CD4-positive, alpha-beta memory T cell (primary cell): ENCODE results near the gene SEC24D. TPM values are rescaled to one million over a fixed set of nuclear protein-coding genes. Genes with fewer than 3 reads are reported as not detected.
"Not testable (repeated sequence)": the region's sequence is repeated elsewhere in the genome, so short reads cannot be mapped to it uniquely, and the experiment has no call there.

ENCODE experiments used
- CTCF ChIA-PET: fragments of 350-600 bp; sonication (Branson Sonifier 250); formaldehyde crosslinking; loops from one replicate; lab custom pipeline; 2021; ENCODE audit warnings: inconsistent platforms; ENCODE audit not compliant: partially characterized antibody; lab: Charles Lee
- POLR2A ChIA-PET: fragments of 350-600 bp; sonication (Branson Sonifier 250); formaldehyde crosslinking; loops from one replicate; lab custom pipeline; 2021; ENCODE audit not compliant: partially characterized antibody; lab: Charles Lee
- DNase-seq, 5 donors: peaks; one replicate each; pipeline versions ENCODE4 v3.0.0 to v3.0.0-alpha.2; 2020 to 2022; ENCODE audit warnings: mixed read lengths in 1 of 5
- H3K27ac ChIP-seq: one replicate; pipeline ENCODE4 v1.7.0; 2013; ENCODE audit warnings: low read depth, low read length
- H3K27me3 ChIP-seq: 2 replicates; pipeline ENCODE4 v1.7.0; 2013; ENCODE audit warnings: mild to moderate bottlenecking, low read length, moderate library complexity; ENCODE audit not compliant: insufficient read depth
- H3K36me3 ChIP-seq: 2 replicates; pipeline ENCODE4 v1.7.0; 2013; ENCODE audit warnings: mild to moderate bottlenecking, low read length, moderate library complexity; ENCODE audit not compliant: insufficient read depth
- H3K4me1 ChIP-seq: 2 replicates; pipeline ENCODE4 v1.7.0; 2013; ENCODE audit warnings: mild to moderate bottlenecking, low read length, moderate library complexity; ENCODE audit not compliant: insufficient read depth
- H3K4me3 ChIP-seq, 2 donors: one replicate each; pipeline ENCODE4 v1.7.0; 2013; ENCODE audit warnings: low read length in 2 of 2, mild to moderate bottlenecking in 1 of 2
- H3K9me3 ChIP-seq, 2 donors: one replicate each; pipeline ENCODE4 v1.7.0; 2013; ENCODE audit warnings: low read length in 2 of 2, control low read depth in 1 of 2; ENCODE audit not compliant: control insufficient read depth in 1 of 2
- H3K27ac Mint-ChIP-seq, 7 donors: one replicate each; pipeline ENCODE4 v1.8.0; 2020 to 2021; ENCODE audit warnings: mixed read lengths in 7 of 7, mild to moderate bottlenecking in 6 of 7, inconsistent platforms in 3 of 7, moderate library complexity in 3 of 7
- H3K27me3 Mint-ChIP-seq, 2 donors: one replicate each; pipeline ENCODE4 v1.8.0; 2020 to 2021; ENCODE audit warnings: mixed read lengths in 2 of 2
- H3K36me3 Mint-ChIP-seq, 2 donors: one replicate each; pipeline ENCODE4 v1.8.0; 2020 to 2021; ENCODE audit warnings: mixed read lengths in 2 of 2, inconsistent platforms in 1 of 2, mild to moderate bottlenecking in 1 of 2
- H3K4me1 Mint-ChIP-seq, 4 donors: one replicate each; pipeline ENCODE4 v1.8.0; 2020 to 2021; ENCODE audit warnings: mixed read lengths in 4 of 4, mild to moderate bottlenecking in 1 of 4
- H3K4me3 Mint-ChIP-seq, 8 donors: one replicate each; pipeline ENCODE4 v1.8.0; 2020 to 2021; ENCODE audit warnings: mixed read lengths in 8 of 8, mild to moderate bottlenecking in 7 of 8, moderate library complexity in 6 of 8, inconsistent platforms in 3 of 8
- H3K9me3 Mint-ChIP-seq, 8 donors: one replicate each; pipeline ENCODE4 v1.8.0; 2020 to 2021; ENCODE audit warnings: mixed read lengths in 8 of 8, mild to moderate bottlenecking in 5 of 8, inconsistent platforms in 3 of 8, moderate library complexity in 1 of 8
- intact Hi-C: fragments of 100-400 bp; cut with micrococcal nuclease; formaldehyde crosslinking; loops from one replicate; pipeline ENCODE4 v1.15.1; 2023
- polyA plus RNA-seq, 2 donors: library from polyadenylated mRNA; unstranded; fragments of 300-500 nt; fragmentation: Illumina TruSeq; gene quantifications; one replicate each; pipeline ENCODE4 v1.2.3, GENCODE V29; 2021
- total RNA-seq, 2 experiments: library from RNA; stranded (reverse); gene quantifications; one replicate each; pipeline ENCODE4 v1.2.3, GENCODE V29; 2021

Gene SEC24D, protein sequence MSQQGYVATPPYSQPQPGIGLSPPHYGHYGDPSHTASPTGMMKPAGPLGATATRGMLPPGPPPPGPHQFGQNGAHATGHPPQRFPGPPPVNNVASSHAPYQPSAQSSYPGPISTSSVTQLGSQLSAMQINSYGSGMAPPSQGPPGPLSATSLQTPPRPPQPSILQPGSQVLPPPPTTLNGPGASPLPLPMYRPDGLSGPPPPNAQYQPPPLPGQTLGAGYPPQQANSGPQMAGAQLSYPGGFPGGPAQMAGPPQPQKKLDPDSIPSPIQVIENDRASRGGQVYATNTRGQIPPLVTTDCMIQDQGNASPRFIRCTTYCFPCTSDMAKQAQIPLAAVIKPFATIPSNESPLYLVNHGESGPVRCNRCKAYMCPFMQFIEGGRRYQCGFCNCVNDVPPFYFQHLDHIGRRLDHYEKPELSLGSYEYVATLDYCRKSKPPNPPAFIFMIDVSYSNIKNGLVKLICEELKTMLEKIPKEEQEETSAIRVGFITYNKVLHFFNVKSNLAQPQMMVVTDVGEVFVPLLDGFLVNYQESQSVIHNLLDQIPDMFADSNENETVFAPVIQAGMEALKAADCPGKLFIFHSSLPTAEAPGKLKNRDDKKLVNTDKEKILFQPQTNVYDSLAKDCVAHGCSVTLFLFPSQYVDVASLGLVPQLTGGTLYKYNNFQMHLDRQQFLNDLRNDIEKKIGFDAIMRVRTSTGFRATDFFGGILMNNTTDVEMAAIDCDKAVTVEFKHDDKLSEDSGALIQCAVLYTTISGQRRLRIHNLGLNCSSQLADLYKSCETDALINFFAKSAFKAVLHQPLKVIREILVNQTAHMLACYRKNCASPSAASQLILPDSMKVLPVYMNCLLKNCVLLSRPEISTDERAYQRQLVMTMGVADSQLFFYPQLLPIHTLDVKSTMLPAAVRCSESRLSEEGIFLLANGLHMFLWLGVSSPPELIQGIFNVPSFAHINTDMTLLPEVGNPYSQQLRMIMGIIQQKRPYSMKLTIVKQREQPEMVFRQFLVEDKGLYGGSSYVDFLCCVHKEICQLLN
- total RNA-seq (10 to 100 TPM; 34.5 to 36.8 TPM), polyA plus RNA-seq (10 to 100 TPM; 16.1 to 25.9 TPM)

GRCh38 chr4:118835571-118836300, at the start of gene SEC24D:
TSS of gene SEC24D (minus strand) at chr4:118836126. CDS start at chr4:118833696, 2,430 bp downstream.
- peak within 1 kb of the TSS; percentile 71 to 84 for H3K4me3 ChIP-seq
- ChIA-PET POLR2A (interaction anchor here (1.0 to 2.3 kb wide), 4 partner anchors 11 to 377 kb away, joined by 3 to 27 read pairs (median 6); partner anchors contain the start of gene USP53), CTCF (interaction anchor here (1.0 to 2.0 kb wide), 4 partner anchors 14 to 151 kb away, joined by 3 to 6 read pairs (median 5); partner anchors contain the start of gene METTL14)
- H3K9me3 ChIP-seq = no peaks in the 10 kb centered on the region
- H3K27me3 Mint-ChIP-seq = no peaks in the 10 kb centered on the region
- peaks cover 23% of the 10 kb centered on the region for H3K4me1 ChIP-seq
- H3K36me3 ChIP-seq = peaks cover 7% of the 10 kb centered on the region
- peak within 1 kb of the TSS; percentile 99 to 100 (median 100) for H3K4me3 Mint-ChIP-seq
- peak within 1 kb of the TSS; percentile 77 for H3K27ac ChIP-seq
- no peaks in the 10 kb centered on the region for H3K27me3 ChIP-seq
- H3K36me3 Mint-ChIP-seq = peaks cover 17 to 30% of the 10 kb centered on the region in 2 donors
- H3K9me3 Mint-ChIP-seq = peaks cover 0 to 2% (median 0%) of the 10 kb centered on the region in 8 donors
- intact Hi-C loops = loop anchor here (1.0 to 10.0 kb wide), 4 partner anchors 15 to 619 kb away; partner anchors contain the start of genes METTL14 and USP53
- peak within 1 kb of the TSS; percentile 95 to 100 (median 99) for H3K27ac Mint-ChIP-seq
- peaks cover 20 to 36% (median 30%) of the 10 kb centered on the region in 4 donors for H3K4me1 Mint-ChIP-seq
- peak; percentile 79 to 86 (median 84) for DNase-seq

DNA sequence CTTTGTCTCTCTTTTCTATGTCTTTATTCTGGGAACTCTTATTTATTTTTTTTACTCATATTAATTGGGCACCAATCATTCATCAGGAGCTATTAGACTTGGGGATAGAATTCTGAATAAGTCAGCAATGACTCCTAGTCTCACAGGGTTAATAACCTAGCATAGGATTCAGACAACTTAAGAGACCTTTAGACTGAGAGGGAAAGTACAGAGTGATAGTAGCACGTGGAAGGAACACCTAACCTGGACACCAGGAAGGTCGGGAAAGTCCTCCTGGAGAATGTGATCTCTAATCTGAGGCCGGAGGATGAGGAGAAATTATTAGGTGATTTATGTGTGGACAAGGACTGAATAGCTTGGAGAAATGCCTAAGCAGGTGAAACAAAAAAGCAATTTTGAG, 48.8 kb upstream of the SEC24D start:
- H3K27ac Mint-ChIP-seq = no peak overlapping the region
- DNase-seq = no peak
- peaks cover 14 to 16% of the 10 kb centered on the region in 2 donors for H3K27me3 Mint-ChIP-seq
- Histone ChIP-seq H3K4me1 (peaks cover 15% of the 10 kb centered on the region), H3K9me3 (no peaks in the 10 kb centered on the region), H3K27ac (no peak overlapping the region), H3K4me3 (no peak overlapping the region), H3K36me3 (no peaks in the 10 kb centered on the region), H3K27me3 (peaks cover 5% of the 10 kb centered on the region)
- H3K9me3 Mint-ChIP-seq = peaks cover 0 to 5% (median 0%) of the 10 kb centered on the region in 8 donors
- H3K36me3 Mint-ChIP-seq = no peaks in the 10 kb centered on the region
- CTCF ChIA-PET = interaction anchor here (0.6 to 1.3 kb wide), 3 partner anchors 11 to 136 kb away, joined by 3 to 4 read pairs (median 3); no protein-coding TSS in a partner anchor
- no peak overlapping the region for H3K4me3 Mint-ChIP-seq
- intact Hi-C loops = no loop called here
- POLR2A ChIA-PET = no interaction called here
- peaks cover 9 to 10% (median 10%) of the 10 kb centered on the region in 4 donors for H3K4me1 Mint-ChIP-seq

DNA sequence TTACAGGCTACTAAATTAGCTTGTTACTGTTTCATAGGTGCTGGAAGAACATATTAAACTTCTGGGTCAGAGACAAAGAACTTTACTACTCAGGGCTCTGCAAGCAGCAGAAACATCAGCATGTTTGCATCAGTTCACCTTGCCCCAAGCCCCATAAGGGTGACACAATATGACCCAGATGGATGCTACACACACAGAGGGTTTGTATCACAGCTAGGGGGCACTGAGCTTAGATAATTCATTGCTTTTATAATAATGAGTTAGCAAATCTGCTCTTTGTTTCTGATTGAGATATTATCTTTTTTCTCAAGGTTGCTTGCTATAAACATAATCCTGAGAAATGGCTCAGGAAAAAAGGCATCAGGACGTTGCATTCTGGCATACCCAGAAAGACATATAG, 47.9 kb upstream of the SEC24D start:
- CTCF ChIA-PET = interaction anchor here (1.1 to 1.3 kb wide), 3 partner anchors 8 to 112 kb away, joined by 3 to 4 read pairs (median 3); no protein-coding TSS in a partner anchor
- POLR2A ChIA-PET = no interaction called here
- Histone ChIP-seq H3K27me3 (peaks cover 1% of the 10 kb centered on the region), H3K9me3 (no peaks in the 10 kb centered on the region), H3K4me3 (no peak overlapping the region), H3K27ac (no peak overlapping the region), H3K4me1 (peaks cover 9% of the 10 kb centered on the region), H3K36me3 (no peaks in the 10 kb centered on the region)
- no peak for DNase-seq
- H3K36me3 Mint-ChIP-seq = peaks cover 0 to 1% of the 10 kb centered on the region in 2 donors
- H3K4me3 Mint-ChIP-seq = no peak overlapping the region
- intact Hi-C loops = no loop called here
- H3K4me1 Mint-ChIP-seq = peaks cover 4 to 5% (median 5%) of the 10 kb centered on the region in 4 donors
- H3K9me3 Mint-ChIP-seq = peaks cover 0 to 7% (median under 1%) of the 10 kb centered on the region in 8 donors
- peaks cover 10 to 12% of the 10 kb centered on the region in 2 donors for H3K27me3 Mint-ChIP-seq
- H3K27ac Mint-ChIP-seq = no peak overlapping the region

- Histone ChIP-seq H3K4me3 (no peak overlapping the region), H3K36me3 (no peaks in the 10 kb centered on the region), H3K27ac (no peak overlapping the region), H3K9me3 (no peaks in the 10 kb centered on the region), H3K27me3 (no peaks in the 10 kb centered on the region), H3K4me1 (no peaks in the 10 kb centered on the region)
- intact Hi-C loops = no loop called here
- H3K9me3 Mint-ChIP-seq = peaks cover 0 to 14% (median 5%) of the 10 kb centered on the region in 8 donors
- CTCF ChIA-PET = no interaction called here
- no peak overlapping the region for H3K27ac Mint-ChIP-seq
- no peak for DNase-seq
- no peak overlapping the region for H3K4me3 Mint-ChIP-seq
- peaks cover 6 to 7% of the 10 kb centered on the region in 2 donors for H3K27me3 Mint-ChIP-seq
- POLR2A ChIA-PET = no interaction called here
- no peaks in the 10 kb centered on the region for H3K4me1 Mint-ChIP-seq
- peaks cover 3 to 12% of the 10 kb centered on the region in 2 donors for H3K36me3 Mint-ChIP-seq
Measured at GRCh38 chr4:118881512-118882146, 45.7 kb upstream of the SEC24D start.

DNA sequence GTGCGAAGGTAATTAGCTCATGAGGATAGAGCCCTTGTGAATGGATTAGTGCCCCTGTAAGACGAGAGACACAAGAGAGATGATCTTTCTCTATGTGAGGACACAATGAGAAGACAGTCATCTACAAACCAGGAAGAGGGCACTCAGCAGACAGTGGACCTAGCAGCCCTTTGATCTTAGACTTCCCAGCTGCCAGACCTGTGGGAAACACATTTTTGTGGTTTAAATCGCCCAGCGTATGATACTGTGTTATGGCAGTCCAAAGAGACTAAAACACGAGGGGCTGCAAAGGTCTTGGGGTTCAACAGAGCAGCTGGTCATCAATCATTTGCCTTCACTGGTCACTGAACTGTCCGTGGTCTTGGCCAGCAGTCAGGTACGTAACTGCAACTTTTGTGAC, 43.5 kb upstream of the SEC24D start:
- peaks cover 0 to 14% (median 5%) of the 10 kb centered on the region in 8 donors for H3K9me3 Mint-ChIP-seq
- intact Hi-C loops = no loop called here
- Histone ChIP-seq H3K4me1 (no peaks in the 10 kb centered on the region), H3K27me3 (no peaks in the 10 kb centered on the region), H3K4me3 (no peak overlapping the region), H3K27ac (no peak overlapping the region), H3K36me3 (no peaks in the 10 kb centered on the region), H3K9me3 (no peaks in the 10 kb centered on the region)
- DNase-seq = no peak
- POLR2A ChIA-PET = no interaction called here
- no peak overlapping the region for H3K27ac Mint-ChIP-seq
- H3K27me3 Mint-ChIP-seq = peaks cover 2% of the 10 kb centered on the region in 2 donors
- peaks cover 3 to 21% of the 10 kb centered on the region in 2 donors for H3K36me3 Mint-ChIP-seq
- no peak overlapping the region for H3K4me3 Mint-ChIP-seq
- H3K4me1 Mint-ChIP-seq = no peaks in the 10 kb centered on the region
- CTCF ChIA-PET = no interaction called here

DNA sequence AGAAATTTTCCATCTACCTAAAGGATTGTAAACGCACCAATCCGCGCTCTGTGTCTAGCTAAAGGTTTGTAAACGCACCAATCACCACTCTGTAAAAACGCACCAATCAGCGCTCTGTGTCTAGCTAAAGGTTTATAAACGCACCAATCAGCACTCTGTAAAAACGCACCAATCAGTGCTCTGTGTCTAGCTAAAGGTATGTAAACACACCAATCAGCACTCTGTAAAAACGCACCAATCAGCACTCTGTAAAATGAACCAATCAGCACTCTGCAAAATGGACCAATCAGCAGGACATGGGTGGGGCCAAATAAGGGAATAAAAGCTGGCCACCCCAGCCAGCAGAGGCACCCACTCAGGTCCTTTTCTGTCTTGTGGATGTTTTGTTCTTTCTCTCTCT, 42.6 kb upstream of the SEC24D start:
- H3K4me3 ChIP-seq, H3K4me3 Mint-ChIP-seq, H3K4me1 ChIP-seq, H3K36me3 ChIP-seq, H3K27ac ChIP-seq, H3K27ac Mint-ChIP-seq, H3K9me3 ChIP-seq, intact Hi-C loops, CTCF ChIA-PET, H3K27me3 Mint-ChIP-seq, DNase-seq, POLR2A ChIA-PET, H3K27me3 ChIP-seq, H3K4me1 Mint-ChIP-seq: not testable (repeated sequence)
- Mint-ChIP-seq H3K9me3 (peaks cover 0 to 14% (median 5%) of the 10 kb centered on the region in 8 donors), H3K36me3 (peaks cover 3 to 21% of the 10 kb centered on the region in 2 donors)
